Astrocyte (in vitro differentiated cells and primary cell): ENCODE data around the gene MUC21.
A peak's percentile ranks its signal among the peaks of the same experiment; 100 is the strongest.

ENCODE experiments used
- EZH2 ChIP-seq: IDR thresholded peaks from 2 replicates; pipeline ENCODE4 v1.6.1; 2012; ENCODE audit warnings: mild to moderate bottlenecking, low read length, inconsistent platforms; ENCODE audit not compliant: insufficient read depth
- TF ChIP-seq, protein P1 (sequence below): IDR thresholded peaks from 2 replicates; pipeline ENCODE4 v1.5.1; 2011; ENCODE audit warnings: low read depth, mild to moderate bottlenecking, inconsistent platforms, low read length, moderate library complexity; ENCODE audit not compliant: insufficient read depth

DNA sequence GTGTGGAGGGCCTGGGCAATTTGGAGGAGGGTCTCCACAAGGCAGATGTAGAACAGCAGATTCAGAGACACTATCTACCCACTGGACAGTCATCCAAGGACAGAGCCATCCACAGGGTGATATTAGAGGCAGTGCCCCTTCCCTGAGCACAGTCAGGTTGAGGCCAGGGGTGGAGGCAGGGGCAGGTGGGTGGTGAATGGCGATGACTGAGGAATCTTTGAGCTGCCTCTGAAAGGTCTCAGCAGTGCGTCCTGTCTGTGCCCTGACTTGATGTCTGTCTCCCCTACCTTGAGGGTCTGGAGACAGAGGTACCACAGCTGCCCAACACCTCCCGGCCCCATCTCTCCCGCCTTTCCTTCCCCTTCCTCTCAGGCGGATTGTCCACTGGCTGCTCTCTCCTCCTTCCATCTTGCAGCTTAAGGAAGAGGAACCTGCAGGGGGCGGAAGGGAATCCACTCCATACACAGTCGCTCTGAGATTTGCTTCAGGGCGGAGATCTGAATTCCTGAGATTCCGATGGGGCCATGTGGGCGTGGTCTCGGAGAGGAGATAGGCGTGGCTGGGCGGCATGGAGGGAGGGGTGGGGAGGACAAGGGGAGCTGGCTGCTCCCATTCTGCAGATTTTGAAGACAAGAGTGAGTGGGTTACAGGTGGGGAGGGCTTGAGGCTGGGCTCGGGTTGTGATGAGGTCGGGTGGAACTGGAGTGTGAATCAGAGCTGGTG lies 41.0 kb upstream of the MUC21 start:
- TF ChIP-seq, protein P1, sequence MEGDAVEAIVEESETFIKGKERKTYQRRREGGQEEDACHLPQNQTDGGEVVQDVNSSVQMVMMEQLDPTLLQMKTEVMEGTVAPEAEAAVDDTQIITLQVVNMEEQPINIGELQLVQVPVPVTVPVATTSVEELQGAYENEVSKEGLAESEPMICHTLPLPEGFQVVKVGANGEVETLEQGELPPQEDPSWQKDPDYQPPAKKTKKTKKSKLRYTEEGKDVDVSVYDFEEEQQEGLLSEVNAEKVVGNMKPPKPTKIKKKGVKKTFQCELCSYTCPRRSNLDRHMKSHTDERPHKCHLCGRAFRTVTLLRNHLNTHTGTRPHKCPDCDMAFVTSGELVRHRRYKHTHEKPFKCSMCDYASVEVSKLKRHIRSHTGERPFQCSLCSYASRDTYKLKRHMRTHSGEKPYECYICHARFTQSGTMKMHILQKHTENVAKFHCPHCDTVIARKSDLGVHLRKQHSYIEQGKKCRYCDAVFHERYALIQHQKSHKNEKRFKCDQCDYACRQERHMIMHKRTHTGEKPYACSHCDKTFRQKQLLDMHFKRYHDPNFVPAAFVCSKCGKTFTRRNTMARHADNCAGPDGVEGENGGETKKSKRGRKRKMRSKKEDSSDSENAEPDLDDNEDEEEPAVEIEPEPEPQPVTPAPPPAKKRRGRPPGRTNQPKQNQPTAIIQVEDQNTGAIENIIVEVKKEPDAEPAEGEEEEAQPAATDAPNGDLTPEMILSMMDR: peak; percentile 46
- TF ChIP-seq EZH2: no peak
